ENCODE measurements around the gene GPS1. TPM values are rescaled to one million over a fixed set of nuclear protein-coding genes. Genes with fewer than 3 reads are reported as not detected.

The GPS1 gene
- total RNA-seq, 1 experiment from 2014 or later = 223 TPM

Other genes starting within 250 kb of the GPS1 start
- not detected in 2 replicates for gene GCGR, start 247.7 kb upstream of the GPS1 start, total RNA-seq (2014; rRNA removed; shearing (Covaris generic))
- gene MCRIP1, start 218.6 kb upstream of the GPS1 start, total RNA-seq (2014; rRNA removed; shearing (Covaris generic)) = 154 and 180 TPM in 2 replicates
- gene PPP1R27, start 216.8 kb upstream of the GPS1 start, total RNA-seq (2014; rRNA removed; shearing (Covaris generic)) = not detected in 2 replicates
- 1,635 and 2,300 TPM in 2 replicates for gene P4HB, start 191.4 kb upstream of the GPS1 start, total RNA-seq (2014; rRNA removed; shearing (Covaris generic))
- gene ARHGDIA, start 180.6 kb upstream of the GPS1 start, total RNA-seq (2014; rRNA removed; shearing (Covaris generic)) = 276 and 304 TPM in 2 replicates
- 482 and 554 TPM in 2 replicates for gene ALYREF, start 160.3 kb upstream of the GPS1 start, total RNA-seq (2014; rRNA removed; shearing (Covaris generic))
- 416 and 712 TPM in 2 replicates for gene ANAPC11, start 160.2 kb upstream of the GPS1 start, total RNA-seq (2014; rRNA removed; shearing (Covaris generic))
- 0.56 and 0.84 TPM in 2 replicates for gene NPB, start 149.7 kb upstream of the GPS1 start, total RNA-seq (2014; rRNA removed; shearing (Covaris generic))
- gene PCYT2, start 140.5 kb upstream of the GPS1 start, total RNA-seq (2014; rRNA removed; shearing (Covaris generic)) = 68.8 and 74.2 TPM in 2 replicates
- gene SIRT7, start 133.7 kb upstream of the GPS1 start, total RNA-seq (2014; rRNA removed; shearing (Covaris generic)) = 23.9 and 34.7 TPM in 2 replicates
- gene MAFG, start 124.2 kb upstream of the GPS1 start, total RNA-seq (2014; rRNA removed; shearing (Covaris generic)) = 25.2 and 30.9 TPM in 2 replicates
- gene PYCR1, start 114.6 kb upstream of the GPS1 start, total RNA-seq (2014; rRNA removed; shearing (Covaris generic)) = 67.3 and 83.5 TPM in 2 replicates
- not detected in 2 replicates for gene MYADML2, start 104.7 kb upstream of the GPS1 start, total RNA-seq (2014; rRNA removed; shearing (Covaris generic))
- gene NOTUM, start 90.7 kb upstream of the GPS1 start, total RNA-seq (2014; rRNA removed; shearing (Covaris generic)) = 1.4 and 2.4 TPM in 2 replicates
- 38.5 and 55.4 TPM in 2 replicates for gene ASPSCR1, start 74.3 kb upstream of the GPS1 start, total RNA-seq (2014; rRNA removed; shearing (Covaris generic))
- 180 and 261 TPM in 2 replicates for gene CENPX, start 29.0 kb upstream of the GPS1 start, total RNA-seq (2014; rRNA removed; shearing (Covaris generic))
- gene LRRC45, start 28.6 kb upstream of the GPS1 start, total RNA-seq (2014; rRNA removed; shearing (Covaris generic)) = 35.2 and 41.2 TPM in 2 replicates
- 9.9 TPM in 2 replicates for gene RAC3, start 20.2 kb upstream of the GPS1 start, total RNA-seq (2014; rRNA removed; shearing (Covaris generic))
- gene DCXR, start 14.2 kb upstream of the GPS1 start, total RNA-seq (2014; rRNA removed; shearing (Covaris generic)) = 128 and 176 TPM in 2 replicates
- 16.7 and 23.8 TPM in 2 replicates for gene RFNG, start 87 bp upstream of the GPS1 start, total RNA-seq (2014; rRNA removed; shearing (Covaris generic))
- gene DUS1L, start 13.9 kb downstream of the GPS1 start, total RNA-seq (2014; rRNA removed; shearing (Covaris generic)) = 181 and 210 TPM in 2 replicates
- 54.6 and 77.6 TPM in 2 replicates for gene FASN, start 46.3 kb downstream of the GPS1 start, total RNA-seq (2014; rRNA removed; shearing (Covaris generic))
- gene CCDC57, start 160.9 kb downstream of the GPS1 start, total RNA-seq (2014; rRNA removed; shearing (Covaris generic)) = 8.2 and 9.4 TPM in 2 replicates
- 149 and 249 TPM in 2 replicates for gene SLC16A3, start 177.1 kb downstream of the GPS1 start, total RNA-seq (2014; rRNA removed; shearing (Covaris generic))
- gene CSNK1D, start 221.8 kb downstream of the GPS1 start, total RNA-seq (2014; rRNA removed; shearing (Covaris generic)) = 26.0 and 33.7 TPM in 2 replicates

All from SJSA1 (cell line).